IPS-NIHi7 (cell line): Measurements from ENCODE around the gene ATP9B.
A peak's percentile ranks its signal among the peaks of the same experiment; 100 is the strongest.
"Not testable (repeated sequence)": the region's sequence is repeated elsewhere in the genome, so short reads cannot be mapped to it uniquely, and the experiment has no call there.

ENCODE experiments used
- DNase-seq: peaks from one replicate; pipeline ENCODE4 v3.0.0; 2012; ENCODE audit warnings: mixed read lengths; ENCODE audit errors: extremely low spot score

ATP9B gene

GRCh38 chr18:79229431-79229830 lies 160.2 kb downstream of the ATP9B start:
- DNase-seq, result no peak

GRCh38 chr18:79234438-79234837 lies 165.2 kb downstream of the ATP9B start:
- no peak for DNase-seq

- DNase-seq, result no peak
Measured at GRCh38 chr18:79239631-79240030, 170.4 kb downstream of the ATP9B start.

GRCh38 chr18:79241755-79242154 lies 172.6 kb downstream of the ATP9B start:
- DNase-seq, result no peak

- no peak for DNase-seq
Measured at GRCh38 chr18:79242246-79242645, 173.1 kb downstream of the ATP9B start.

- no peak for DNase-seq
Measured at GRCh38 chr18:79245517-79246001, 176.4 kb downstream of the ATP9B start.

GRCh38 chr18:79246309-79247108 lies 177.3 kb downstream of the ATP9B start:
- DNase-seq, result peak; percentile 89

- no peak for DNase-seq
Measured at GRCh38 chr18:79248495-79249060, 179.4 kb downstream of the ATP9B start.

GRCh38 chr18:79250301-79250981 lies 181.2 kb downstream of the ATP9B start:
- no peak for DNase-seq

GRCh38 chr18:79251021-79251420 lies 181.8 kb downstream of the ATP9B start:
- DNase-seq, result no peak

GRCh38 chr18:79252904-79253633 lies 183.9 kb downstream of the ATP9B start:
- no peak for DNase-seq

- DNase-seq, result no peak
Measured at GRCh38 chr18:79257480-79257879, 188.3 kb downstream of the ATP9B start.

GRCh38 chr18:79258447-79258846 lies 189.3 kb downstream of the ATP9B start:
- no peak for DNase-seq

GRCh38 chr18:79259218-79259617 lies 190.0 kb downstream of the ATP9B start:
- no peak for DNase-seq

- no peak for DNase-seq
Measured at GRCh38 chr18:79260023-79260422, 190.8 kb downstream of the ATP9B start.

- no peak for DNase-seq
Measured at GRCh38 chr18:79260510-79260909, 191.3 kb downstream of the ATP9B start.

GRCh38 chr18:79265068-79265467 lies 195.9 kb downstream of the ATP9B start:
- DNase-seq, result not testable (repeated sequence)

GRCh38 chr18:79271812-79272211 lies 202.6 kb downstream of the ATP9B start:
- DNase-seq, result not testable (repeated sequence)

- no peak for DNase-seq
Measured at GRCh38 chr18:79272916-79273315, 203.7 kb downstream of the ATP9B start.

- no peak for DNase-seq
Measured at GRCh38 chr18:79274823-79275222, 205.6 kb downstream of the ATP9B start.

GRCh38 chr18:79275461-79275860 lies 206.3 kb downstream of the ATP9B start:
- DNase-seq, result no peak

- no peak for DNase-seq
Measured at GRCh38 chr18:79275992-79276391, 206.8 kb downstream of the ATP9B start.
